ENCODE results near the gene CELA3B.
A peak's percentile ranks its signal among the peaks of the same experiment; 100 is the strongest.
"Not testable (repeated sequence)": the region's sequence is repeated elsewhere in the genome, so short reads cannot be mapped to it uniquely, and the experiment has no call there.

CELA3B gene

GRCh38 chr1:21956720-21957552, 19.9 kb upstream of the CELA3B start:
- H3K27ac ChIP-seq: 0 out of 2 replicates have a peak overlapping the region, but pooled peaks have one; percentile 13
- no peak for TF ChIP-seq CTCF (IDR thresholded peaks at IDR 0.05)
- no peak for TF ChIP-seq ZFX (IDR thresholded peaks at IDR 0.05; ENCODE audit: borderline replicate concordance)

GRCh38 chr1:21961337-21961736, 15.5 kb upstream of the CELA3B start:
- no peak overlapping the region for H3K27ac ChIP-seq

DNA sequence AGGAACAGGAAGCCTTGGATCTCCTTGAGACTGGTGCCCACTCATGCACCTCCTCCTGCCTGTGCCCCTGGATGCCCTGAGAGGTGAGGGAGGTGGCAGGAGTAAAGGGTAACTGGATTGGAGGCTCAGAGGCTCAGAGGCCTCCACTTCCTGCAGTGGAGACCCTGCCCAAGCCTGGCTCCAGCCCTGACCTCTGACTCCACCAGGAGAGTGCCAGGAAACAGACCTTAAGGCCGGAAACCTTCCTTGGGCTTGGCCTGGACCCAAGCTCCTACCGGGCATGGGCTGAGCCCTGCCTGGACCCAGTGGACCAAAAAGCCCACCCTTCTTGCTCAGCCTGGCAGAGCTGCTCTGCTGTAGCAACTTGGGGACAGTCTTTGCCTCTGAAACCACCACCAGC, 15.0 kb upstream of the CELA3B start:
- TF ChIP-seq ZFX (IDR thresholded peaks at IDR 0.05; ENCODE audit: borderline replicate concordance) (no peak), CTCF (IDR thresholded peaks at IDR 0.05) (no peak)
- H3K27ac ChIP-seq: no peak overlapping the region

More at GRCh38 chr1:21961337-21961736, 15.5 kb upstream of the CELA3B start:
- TF ChIP-seq CTCF (IDR thresholded peaks at IDR 0.05): no peak
- TF ChIP-seq ZFX (IDR thresholded peaks at IDR 0.05; ENCODE audit: borderline replicate concordance): no peak

GRCh38 chr1:21963477-21964217, 13.2 kb upstream of the CELA3B start:
- TF ChIP-seq CTCF (IDR thresholded peaks at IDR 0.05): peak; percentile 89
- no peak for TF ChIP-seq ZFX (IDR thresholded peaks at IDR 0.05; ENCODE audit: borderline replicate concordance)
- H3K27ac ChIP-seq: no peak overlapping the region

DNA sequence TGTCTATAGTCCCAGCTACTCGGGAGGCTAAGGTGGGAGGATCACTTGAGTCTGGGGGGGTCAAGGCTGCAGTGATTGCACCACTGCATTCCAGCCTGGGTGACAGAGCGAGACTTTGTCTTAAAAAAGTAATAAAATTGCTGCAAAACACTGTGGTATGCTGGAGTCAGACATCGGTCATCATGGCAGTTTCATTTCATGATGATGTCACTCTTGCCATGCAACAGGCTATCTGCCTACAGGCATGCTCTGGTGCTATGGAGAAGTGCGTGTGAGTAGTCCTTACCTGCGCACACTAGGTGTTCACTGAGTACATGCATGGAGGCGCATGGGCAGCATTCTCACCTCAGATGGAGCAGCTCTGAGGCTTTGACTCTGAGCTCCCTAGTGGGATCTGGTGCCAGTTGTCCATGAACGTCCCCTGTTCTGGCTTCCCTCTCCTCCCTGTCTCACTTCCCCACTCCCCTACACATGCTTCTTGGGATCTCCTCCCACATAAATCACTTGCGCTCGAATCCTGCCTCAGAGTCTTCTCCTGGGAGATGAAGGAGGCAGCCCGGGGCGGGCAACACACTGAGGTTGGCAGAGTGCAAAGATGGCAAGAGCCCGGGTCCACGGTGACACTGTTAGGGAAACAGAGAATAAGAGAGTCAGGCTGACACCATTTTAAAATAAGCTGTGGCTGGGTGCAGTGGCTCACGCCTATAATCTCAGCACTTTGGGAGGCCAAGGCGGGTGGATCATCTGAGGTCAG, 10.4 kb upstream of the CELA3B start:
- H3K27ac ChIP-seq: no peak overlapping the region
- TF ChIP-seq ZFX (IDR thresholded peaks at IDR 0.05; ENCODE audit: borderline replicate concordance) (no peak), CTCF (IDR thresholded peaks at IDR 0.05) (no peak)

DNA sequence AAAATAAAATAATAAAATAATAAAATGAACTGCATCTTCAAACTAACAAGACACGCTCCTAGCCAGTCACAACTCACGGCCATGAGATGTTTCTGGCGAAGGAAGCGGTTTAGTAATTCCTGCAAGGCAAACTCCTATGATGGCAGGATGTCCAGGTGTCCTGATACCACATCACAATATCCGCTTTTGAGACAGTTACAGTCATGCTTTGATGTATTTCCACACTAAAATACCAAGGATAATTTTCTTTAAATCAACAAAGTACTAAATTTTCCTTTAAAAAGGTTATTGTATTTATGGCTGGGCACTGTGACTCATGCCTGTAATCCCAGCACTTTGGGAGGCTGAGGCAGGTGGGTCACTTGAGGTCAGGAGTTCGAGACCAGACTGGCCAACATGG, 9.6 kb upstream of the CELA3B start:
- H3K27ac ChIP-seq: not testable (repeated sequence)

GRCh38 chr1:21969066-21969465, 7.8 kb upstream of the CELA3B start:
- not testable (repeated sequence) for H3K27ac ChIP-seq

GRCh38 chr1:21970523-21970922, 6.3 kb upstream of the CELA3B start:
- H3K27ac ChIP-seq: not testable (repeated sequence)

DNA sequence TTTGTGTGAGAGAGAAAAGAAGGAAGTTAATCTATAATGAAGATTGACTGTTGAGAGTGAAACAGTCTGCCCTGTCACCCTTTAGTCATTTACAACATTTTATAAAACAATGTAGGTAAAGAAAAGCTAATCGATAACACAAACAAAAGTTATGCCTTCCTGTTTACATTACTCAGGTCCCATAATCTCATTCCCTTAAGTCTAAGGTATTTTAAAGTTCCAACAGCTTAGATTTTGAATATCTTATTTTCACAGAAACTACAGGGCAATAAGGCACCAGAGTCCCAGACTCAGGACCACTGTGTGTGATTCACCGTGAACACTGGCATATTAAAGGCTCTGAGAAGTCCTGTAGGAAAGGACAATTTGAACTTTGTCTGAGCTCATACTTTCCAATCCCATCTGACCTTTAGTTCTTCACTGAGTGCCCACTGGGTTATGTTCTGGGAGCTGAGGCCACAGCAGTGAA, 3.8 kb upstream of the CELA3B start:
- H3K27ac ChIP-seq: not testable (repeated sequence)

GRCh38 chr1:21973948-21974347, 2.9 kb upstream of the CELA3B start:
- not testable (repeated sequence) for H3K27ac ChIP-seq

GRCh38 chr1:21974699-21975098, 2.1 kb upstream of the CELA3B start:
- not testable (repeated sequence) for H3K27ac ChIP-seq

DNA sequence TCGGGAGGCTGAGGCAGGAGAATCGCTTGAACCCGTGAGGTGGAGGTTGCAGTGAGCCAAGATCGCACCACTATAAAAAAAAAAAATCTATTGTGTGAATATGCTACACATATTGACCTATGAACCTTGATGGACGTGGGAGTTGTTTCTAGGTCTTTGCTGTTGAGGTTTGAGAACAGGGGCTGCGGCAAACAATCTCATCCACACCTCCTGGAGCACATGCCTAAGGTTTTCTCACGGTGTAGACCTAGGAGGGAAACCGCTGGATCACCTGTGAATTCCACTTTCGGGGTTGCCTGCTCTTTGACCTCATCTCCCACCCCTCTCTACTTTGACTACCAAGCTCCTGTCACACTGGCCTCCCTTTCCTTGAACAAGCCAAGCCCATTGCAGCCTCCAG, 1.5 kb upstream of the CELA3B start:
- not testable (repeated sequence) for H3K27ac ChIP-seq

DNA sequence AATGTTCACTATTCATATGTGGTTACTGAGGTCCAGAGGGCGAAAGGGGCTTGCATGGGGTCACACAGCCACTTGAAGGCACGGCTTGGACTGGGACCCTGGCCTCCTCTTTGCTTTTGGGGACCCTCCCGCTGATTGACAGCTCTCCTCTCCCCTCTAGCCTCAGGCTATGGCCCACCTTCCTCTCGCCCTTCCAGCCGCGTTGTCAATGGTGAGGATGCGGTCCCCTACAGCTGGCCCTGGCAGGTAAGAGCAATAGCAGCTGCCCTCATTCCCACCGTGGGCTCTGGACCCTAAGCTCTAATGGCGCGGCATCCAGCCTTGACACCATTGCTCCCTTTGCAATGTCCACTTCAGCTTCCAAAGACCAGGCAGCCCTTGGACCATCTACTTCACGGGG, 1.4 kb downstream of the CELA3B start:
- H3K27ac ChIP-seq: not testable (repeated sequence)
